NCI-H1417 (cell line): ENCODE results near the gene GOLT1A.

Experiments
- DNase-seq, 3 experiments: peaks; one replicate each; lab custom pipeline; 2025; lab: John Stamatoyannopoulos, UW

GOLT1A gene

GRCh38 chr1:204154568-204155255, 59.1 kb downstream of the GOLT1A start:
- DNase-seq, result peak in 2 of 3 experiments; percentile 21 to 53

- no peak for DNase-seq
Observed at GRCh38 chr1:204153667-204154066, 60.1 kb downstream of the GOLT1A start.

GRCh38 chr1:204152310-204153044, 61.3 kb downstream of the GOLT1A start:
- no peak for DNase-seq

GRCh38 chr1:204151552-204152309, 62.1 kb downstream of the GOLT1A start, which contains the start of gene ETNK2:
ETNK2 (minus strand) TSS chr1:204152044; CDS start chr1:204151852, 192 bp downstream.
- DNase-seq, result peak; percentile 85 to 89 (median 87)

- peak in 2 of 3 experiments; percentile 60 to 61 for DNase-seq
Observed at GRCh38 chr1:204150702-204151551, 62.9 kb downstream of the GOLT1A start.

GRCh38 chr1:204149635-204150565, 63.9 kb downstream of the GOLT1A start:
- no peak for DNase-seq

- peak in 1 of 3 experiments; percentile 65 for DNase-seq
Observed at GRCh38 chr1:204149107-204149506, 64.7 kb downstream of the GOLT1A start.
